GM23248 (cell line): ENCODE data around the gene NOS1AP.

Source experiments
- EZH2 ChIP-seq: fragments of 200-600 bp; sonication (generic); IDR thresholded peaks from 2 replicates; pipeline ENCODE4 v1.6.1; 2018; ENCODE audit warnings: antibody characterized with exemption, mild to moderate bottlenecking; ENCODE audit not compliant: insufficient read depth, poor library complexity, severe bottlenecking
- EZH2phosphoT487 ChIP-seq: fragments of 200-600 bp; sonication (generic); IDR thresholded peaks from 2 replicates; pipeline ENCODE4 v1.6.1; 2018; ENCODE audit warnings: antibody characterized with exemption, moderate library complexity, mild to moderate bottlenecking, low read depth; ENCODE audit not compliant: insufficient read depth

DNA sequence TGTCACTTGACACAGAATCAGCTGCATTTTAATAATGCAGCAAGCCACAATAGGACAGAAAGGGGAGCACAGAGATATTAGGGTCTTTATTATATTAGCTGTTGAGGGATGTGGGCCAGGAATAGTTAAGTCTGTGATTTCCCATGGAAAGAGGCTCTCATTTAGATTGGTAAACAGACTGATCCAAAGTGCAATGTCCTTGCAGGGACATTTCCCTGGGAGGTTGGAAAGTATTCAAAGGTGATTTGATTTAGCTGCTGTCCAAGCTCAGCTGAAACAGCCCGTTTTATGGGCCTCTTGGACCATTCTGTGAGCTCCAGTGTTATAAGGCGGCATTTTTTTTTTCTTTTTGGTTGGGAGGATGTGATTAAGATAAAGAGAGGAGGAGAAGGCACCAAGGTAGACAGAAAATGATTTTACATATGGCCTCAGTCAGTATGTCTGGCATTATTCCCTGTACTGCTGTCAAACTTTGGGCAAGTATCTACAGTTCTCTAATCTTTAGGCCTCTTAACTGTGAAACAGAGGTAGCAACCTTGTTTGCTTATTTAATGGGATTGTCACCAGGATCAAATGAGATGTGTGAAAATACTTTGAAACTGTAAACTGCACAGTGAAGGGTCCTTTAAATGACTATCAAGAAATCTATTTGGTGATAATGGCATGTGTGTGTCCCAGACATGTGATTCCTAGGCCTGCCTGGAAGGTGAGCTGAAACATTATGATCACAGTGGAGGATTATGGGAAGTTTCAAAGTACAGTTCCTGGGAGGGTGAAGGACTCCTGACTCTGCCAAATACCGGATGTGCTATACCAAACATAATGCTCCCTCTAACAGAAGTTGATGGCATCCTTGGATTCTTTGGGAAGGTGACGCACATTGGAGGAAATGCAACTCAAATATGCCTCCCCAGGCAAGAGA lies 62.2 kb downstream of the NOS1AP start:
- no peak for TF ChIP-seq EZH2
- no peak for TF ChIP-seq EZH2phosphoT487
